ENCODE measurements around the gene HGS. TPM values are rescaled to one million over a fixed set of nuclear protein-coding genes. Genes with fewer than 3 reads are reported as not detected.

HGS gene, protein sequence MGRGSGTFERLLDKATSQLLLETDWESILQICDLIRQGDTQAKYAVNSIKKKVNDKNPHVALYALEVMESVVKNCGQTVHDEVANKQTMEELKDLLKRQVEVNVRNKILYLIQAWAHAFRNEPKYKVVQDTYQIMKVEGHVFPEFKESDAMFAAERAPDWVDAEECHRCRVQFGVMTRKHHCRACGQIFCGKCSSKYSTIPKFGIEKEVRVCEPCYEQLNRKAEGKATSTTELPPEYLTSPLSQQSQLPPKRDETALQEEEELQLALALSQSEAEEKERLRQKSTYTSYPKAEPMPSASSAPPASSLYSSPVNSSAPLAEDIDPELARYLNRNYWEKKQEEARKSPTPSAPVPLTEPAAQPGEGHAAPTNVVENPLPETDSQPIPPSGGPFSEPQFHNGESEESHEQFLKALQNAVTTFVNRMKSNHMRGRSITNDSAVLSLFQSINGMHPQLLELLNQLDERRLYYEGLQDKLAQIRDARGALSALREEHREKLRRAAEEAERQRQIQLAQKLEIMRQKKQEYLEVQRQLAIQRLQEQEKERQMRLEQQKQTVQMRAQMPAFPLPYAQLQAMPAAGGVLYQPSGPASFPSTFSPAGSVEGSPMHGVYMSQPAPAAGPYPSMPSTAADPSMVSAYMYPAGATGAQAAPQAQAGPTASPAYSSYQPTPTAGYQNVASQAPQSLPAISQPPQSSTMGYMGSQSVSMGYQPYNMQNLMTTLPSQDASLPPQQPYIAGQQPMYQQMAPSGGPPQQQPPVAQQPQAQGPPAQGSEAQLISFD
- polyA plus RNA-seq (2011; rRNA removed) (71.5 and 83.0 TPM in 2 replicates), polyA minus RNA-seq (2011; rRNA and poly(A)+ RNA removed) (145 and 167 TPM in 2 replicates)

DNA sequence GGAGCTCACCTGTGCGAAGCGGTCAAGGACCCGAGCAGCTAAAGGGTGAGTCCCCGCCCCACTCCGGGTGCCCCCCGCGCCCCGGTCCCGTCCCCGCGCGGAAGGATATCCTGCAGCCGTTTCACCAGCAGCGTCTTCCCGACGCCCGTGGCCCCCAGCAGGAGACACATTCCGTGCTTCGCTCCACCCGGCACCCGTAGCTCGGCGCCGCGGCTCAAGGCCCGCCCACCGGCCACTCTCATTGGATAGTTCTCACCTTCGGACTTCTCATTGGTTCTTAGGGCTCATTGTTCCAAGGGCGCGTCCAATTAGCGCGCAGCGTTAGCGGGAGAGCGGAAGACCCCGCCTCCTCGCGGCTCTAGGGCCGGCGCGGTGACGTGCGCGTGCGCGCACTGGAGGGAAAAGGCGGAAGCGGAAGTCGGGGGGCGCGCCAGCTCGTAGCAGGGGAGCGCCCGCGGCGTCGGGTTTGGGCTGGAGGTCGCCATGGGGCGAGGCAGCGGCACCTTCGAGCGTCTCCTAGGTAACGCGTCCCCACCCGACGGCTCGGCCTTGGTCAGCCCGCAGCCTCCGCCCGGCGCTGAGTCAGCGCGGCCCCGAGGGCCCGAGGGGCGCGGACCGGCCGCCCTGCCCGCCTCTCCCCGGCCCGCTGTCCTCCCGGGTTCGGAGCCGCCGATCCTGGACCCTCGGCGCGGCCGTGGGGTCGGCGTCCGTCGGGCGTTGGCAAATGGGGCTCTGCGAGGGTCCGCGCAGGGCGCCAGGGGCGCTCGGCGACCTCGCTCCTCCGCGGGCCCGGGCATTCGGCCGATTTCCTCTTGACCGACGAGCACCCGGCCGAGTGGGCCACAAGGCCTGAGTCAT, at the start of gene HGS, which contains the start of gene ARL16:
Gene HGS, plus strand, starts transcription at position 428 of the 858 bp plus-strand sequence. Its CDS starts 56 bp downstream, at position 484.
Gene ARL16, minus strand, starts transcription at position 214 of the 858 bp plus-strand sequence. Its CDS starts 44 bp downstream, at position 170.
- no peaks in the 10 kb centered on the region for H3K27me3 ChIP-seq (ENCODE audit: control insufficient read depth, insufficient read depth, low read length)
- POLR2A ChIA-PET = interaction anchor here (0.6 to 3.4 kb wide), 15 partner anchors 8 to 679 kb away, joined by 3 to 35 read pairs (median 3); partner anchors contain the start of genes ACTG1, CCDC137, MRPL12 and NPLOC4
- CTCF ChIA-PET = interaction anchor here (0.6 to 1.2 kb wide), 2 partner anchors 83 to 599 kb away, joined by 3 read pairs; no protein-coding TSS in a partner anchor
- peak within 1 kb of the TSS; percentile 92 for H3K4me3 ChIP-seq (ENCODE audit: low read depth, low read length)
- DNase-seq (ENCODE audit: low read depth, low spot score) = peak; percentile 99
- TF ChIP-seq CTCF (IDR thresholded peaks at IDR 0.05; ENCODE audit: low read depth, low read length) = no peak
- peak within 1 kb of the TSS; percentile 94 for H3K27ac ChIP-seq (ENCODE audit: low read depth, low read length)
- H3K9me3 ChIP-seq (ENCODE audit: control insufficient read depth, insufficient read depth, low read length) = no peaks in the 10 kb centered on the region; the same call in 1 of the 2 replicates

DNA sequence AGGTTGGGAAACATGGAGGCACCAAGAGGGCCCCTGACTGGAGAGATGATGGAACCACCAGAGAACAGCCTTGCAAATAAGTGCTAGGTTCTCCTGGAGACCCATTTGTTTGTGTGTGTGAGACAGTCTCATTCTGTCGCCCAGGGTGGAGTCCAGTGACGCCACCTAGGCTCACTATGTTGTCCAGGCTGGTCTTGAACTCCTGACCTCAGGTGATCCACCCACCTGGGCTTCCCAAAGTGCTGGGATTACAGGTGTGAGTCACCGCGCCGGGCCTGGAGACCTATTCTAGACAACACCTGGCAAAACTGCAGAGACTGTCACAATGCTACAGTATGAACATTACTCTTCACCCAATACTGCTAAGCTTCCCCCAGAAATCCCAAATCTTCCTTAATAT, 48.4 kb upstream of the HGS start:
- Histone ChIP-seq H3K9me3 (ENCODE audit: control insufficient read depth, insufficient read depth, low read length) (no peaks in the 10 kb centered on the region), H3K4me3 (ENCODE audit: low read depth, low read length) (peak overlapping the region; percentile 96), H3K27ac (ENCODE audit: low read depth, low read length) (no peak overlapping the region), H3K27me3 (ENCODE audit: control insufficient read depth, insufficient read depth, low read length) (no peaks in the 10 kb centered on the region)
- TF ChIP-seq CTCF (IDR thresholded peaks at IDR 0.05; ENCODE audit: low read depth, low read length) = no peak
- ChIA-PET CTCF (no interaction called here), POLR2A (no interaction called here)
- no peak for DNase-seq (ENCODE audit: low read depth, low spot score)

GRCh38 chr17:81635973-81636504, 47.8 kb upstream of the HGS start:
- no peak for TF ChIP-seq CTCF (IDR thresholded peaks at IDR 0.05; ENCODE audit: low read depth, low read length)
- Histone ChIP-seq H3K9me3 (ENCODE audit: control insufficient read depth, insufficient read depth, low read length) (no peaks in the 10 kb centered on the region), H3K27me3 (ENCODE audit: control insufficient read depth, insufficient read depth, low read length) (no peaks in the 10 kb centered on the region), H3K4me3 (ENCODE audit: low read depth, low read length) (peak overlapping the region; percentile 96), H3K27ac (ENCODE audit: low read depth, low read length) (peak overlapping the region; percentile 89)
- no peak for DNase-seq (ENCODE audit: low read depth, low spot score)
- ChIA-PET CTCF (no interaction called here), POLR2A (interaction anchor here (1.2 to 1.4 kb wide), 2 partner anchors 29 to 48 kb away, joined by 4 to 8 read pairs; partner anchors contain the start of genes ARL16 and HGS)

DNA sequence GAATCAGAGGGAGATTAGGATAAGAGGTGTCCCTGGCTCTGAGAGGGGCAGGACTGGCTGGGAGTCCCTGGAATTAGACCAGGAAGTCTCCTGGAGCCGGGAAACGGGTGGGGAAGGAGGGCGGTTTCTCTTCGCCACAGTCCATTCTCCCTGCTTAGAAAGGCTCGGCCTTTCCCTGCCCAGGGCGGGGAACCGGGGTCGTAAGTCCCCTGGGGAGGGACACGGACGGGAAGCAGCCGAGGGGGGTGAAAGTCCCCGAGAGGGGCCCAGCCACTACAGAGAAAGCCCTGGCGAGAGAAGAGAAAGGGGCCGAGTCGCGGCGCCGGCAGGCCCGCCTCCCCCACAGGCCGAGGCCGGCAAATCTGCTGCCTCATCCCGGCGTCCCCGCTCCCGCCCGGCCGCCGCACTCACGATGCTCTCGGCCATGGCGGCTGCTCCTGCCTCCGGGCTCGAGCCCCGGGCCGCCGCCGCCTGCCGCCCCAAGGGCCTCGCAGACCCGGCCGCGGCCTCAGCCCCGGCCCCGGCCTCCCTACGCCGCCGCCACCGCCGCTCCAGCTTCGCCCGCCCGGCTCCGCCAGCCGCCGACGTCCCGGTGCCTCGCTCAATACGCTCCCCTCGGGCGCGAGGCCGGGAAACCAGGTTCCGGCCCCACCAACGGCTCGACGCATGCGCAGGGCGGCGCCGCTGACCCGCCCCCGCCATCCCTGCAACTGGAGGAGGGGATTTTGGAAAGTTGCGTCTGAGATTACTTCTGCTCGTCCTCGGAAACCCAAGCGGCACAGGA, 47.1 kb upstream of the HGS start, which contains the start of the genes NPLOC4 and TSPAN10:
Gene NPLOC4, minus strand, starts transcription at position 608 of the 784 bp plus-strand sequence. Its CDS starts 182 bp downstream, at position 426.
Gene TSPAN10, plus strand, starts transcription at position 692 of the 784 bp plus-strand sequence. CDS start 5,217 bp downstream, outside the sequence.
- no peak for TF ChIP-seq CTCF (IDR thresholded peaks at IDR 0.05; ENCODE audit: low read depth, low read length)
- no peaks in the 10 kb centered on the region for H3K9me3 ChIP-seq (ENCODE audit: control insufficient read depth, insufficient read depth, low read length)
- DNase-seq (ENCODE audit: low read depth, low spot score) = peak; percentile 63
- POLR2A ChIA-PET = interaction anchor here (0.6 to 1.4 kb wide), 3 partner anchors 21 to 47 kb away, joined by 3 to 8 read pairs (median 4); partner anchors contain the start of genes ARL16 and HGS
- H3K27ac ChIP-seq (ENCODE audit: low read depth, low read length) = peak within 1 kb of the TSS; percentile 89
- no peaks in the 10 kb centered on the region for H3K27me3 ChIP-seq (ENCODE audit: control insufficient read depth, insufficient read depth, low read length)
- CTCF ChIA-PET = no interaction called here
- peak within 1 kb of the TSS; percentile 96 for H3K4me3 ChIP-seq (ENCODE audit: low read depth, low read length)

Measured in AG04450 (cell line).